GM12892 (cell line): ENCODE measurements around the gene TEPSIN.

Experiments
- POLR2A ChIP-seq: IDR thresholded peaks from 2 replicates; pipeline ENCODE4 v1.6.1; 2011; ENCODE audit warnings: low read depth, low read length, control low read depth
- POLR2AphosphoS5 ChIP-seq: IDR thresholded peaks from 2 replicates; pipeline ENCODE4 v1.6.1; 2011; ENCODE audit warnings: low read depth, low read length, control low read depth
- TAF1 ChIP-seq: IDR thresholded peaks from 2 replicates; pipeline ENCODE4 v1.6.1; 2011; ENCODE audit warnings: low read depth, mild to moderate bottlenecking, control low read depth, low read length, borderline replicate concordance

DNA sequence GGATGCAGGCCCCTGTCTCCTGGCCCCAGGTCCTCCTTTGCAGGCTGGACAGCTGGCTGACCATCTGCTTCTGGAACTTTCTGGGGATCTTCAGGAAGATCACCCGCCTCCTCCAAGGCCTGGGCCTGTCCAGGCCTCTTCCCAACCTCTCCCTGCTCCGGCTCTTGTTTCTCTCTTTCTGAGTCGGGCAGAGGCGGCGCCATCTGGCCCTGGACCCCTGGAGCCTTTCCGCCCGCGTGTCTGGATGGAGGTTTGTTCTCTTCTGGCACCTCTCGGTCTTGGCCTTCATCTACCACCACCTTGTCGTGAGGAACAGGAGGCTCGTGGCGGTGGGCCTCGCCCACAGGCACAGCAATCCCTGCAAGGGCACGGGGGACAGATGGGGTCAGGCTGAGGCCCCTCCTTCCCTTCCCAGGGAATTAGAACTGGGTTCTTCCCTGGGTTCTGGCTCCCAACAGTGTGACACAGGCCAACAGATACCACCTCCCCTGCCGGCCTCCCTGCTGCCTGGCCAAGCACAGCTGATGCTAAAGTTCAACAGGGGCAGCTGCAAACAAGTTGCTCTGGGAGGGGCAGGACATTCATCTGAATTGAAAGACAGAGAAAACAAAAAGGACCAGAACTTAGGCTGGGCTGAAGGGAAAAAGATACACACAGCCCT lies 13.6 kb upstream of the TEPSIN start:
- TF ChIP-seq POLR2A, result no peak
- no peak for TF ChIP-seq POLR2AphosphoS5
- no peak for TF ChIP-seq TAF1
